ENCODE data around the gene RPS15. TPM values are rescaled to one million over a fixed set of nuclear protein-coding genes. Genes with fewer than 3 reads are reported as not detected.

RPS15 gene
- total and polyA plus RNA-seq, 10 of the 15 experiments (the other 5 are each of a cell fraction or from before 2014, with no cell fraction given): 559 to 3,158 (median 1,413) TPM

DNA sequence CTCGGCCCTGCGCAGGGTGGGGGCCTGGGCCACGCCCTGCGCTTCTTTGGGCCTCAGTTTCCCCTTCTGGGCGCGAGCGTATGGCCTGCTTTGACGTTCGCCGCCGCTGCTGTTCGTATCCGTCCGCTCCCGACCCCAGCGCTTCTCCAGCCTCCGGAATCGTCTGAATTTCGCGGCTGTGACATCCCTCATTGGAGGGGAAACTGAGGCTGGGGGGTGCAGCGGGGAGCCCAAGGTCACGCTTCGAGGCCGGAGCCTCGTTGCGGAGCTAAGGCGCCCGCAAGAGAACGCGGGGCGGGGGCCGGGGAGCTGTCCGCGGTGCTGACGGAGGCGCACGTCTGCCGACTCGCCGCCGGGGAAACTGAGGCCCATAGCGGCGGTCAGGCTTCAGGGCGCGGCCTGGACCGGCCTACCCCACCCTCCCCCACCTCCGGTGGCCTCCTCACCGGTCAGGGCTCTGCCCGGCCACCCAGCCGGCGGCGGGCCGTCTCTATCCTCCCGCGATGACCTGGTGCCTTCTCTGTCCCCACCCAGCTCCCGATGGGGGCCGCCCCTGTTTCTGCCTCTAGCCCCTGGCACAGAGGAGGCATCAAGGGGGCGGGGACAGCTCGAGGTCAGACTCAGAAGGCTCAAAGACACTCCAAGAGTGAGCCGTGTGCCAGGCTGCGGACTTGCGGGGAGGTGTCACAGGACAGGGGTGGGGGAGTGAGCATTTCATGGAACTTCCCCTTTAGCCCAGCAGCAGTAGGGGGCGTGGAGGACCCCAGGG is 8.7 kb downstream of the RPS15 start:
- DNase-seq (ENCODE audit: low read depth, low spot score): no peak
- WGBS (ENCODE audit: insufficient coverage, insufficient replicate concordance, low lambda C conversion rate, missing lambda C conversion rate): 19% methylated on average over 58 of the region's 63 CpGs
- H3K4me3 ChIP-seq: no peak overlapping the region
- no peak overlapping the region for H3K9ac ChIP-seq (ENCODE audit: control insufficient read depth, insufficient read depth, low read length)
- ChIA-PET POLR2A (no interaction called here), CTCF (no interaction called here), SMC1A (ENCODE audit: uncharacterized antibody, unreplicated experiment) (no interaction called here), RAD21 (ENCODE audit: unreplicated experiment) (no interaction called here)
- no peak overlapping the region for H3K27ac ChIP-seq (ENCODE audit: control insufficient read depth, insufficient read depth)
- in situ Hi-C loops (cut with MboI): no loop called here
- H3K9me3 ChIP-seq (replicated peaks; ENCODE audit: control insufficient read depth, insufficient read depth, low read length): no peaks in the 10 kb centered on the region
- H4K20me1 ChIP-seq (ENCODE audit: control insufficient read depth, insufficient read depth): no peaks in the 10 kb centered on the region
- BruUV-seq (replicated peaks): no TSS peak
- peaks cover 4 to 5% of the 10 kb centered on the region in 2 experiments; a peak in 3 of 4 replicates for H3K36me3 ChIP-seq (ENCODE audit: control insufficient read depth in 2 of 2, insufficient read depth in 2 of 2, low read length in 1 of 2)
- peaks cover 7% of the 10 kb centered on the region; the same call in 1 of the 2 replicates for H3K4me1 ChIP-seq (ENCODE audit: control insufficient read depth, insufficient read depth, low read length)
- intact Hi-C loops (cut with micrococcal nuclease; ENCODE audit: unreplicated experiment): no loop called here
- TF ChIP-seq EZH2 (IDR thresholded peaks at IDR 0.05; ENCODE audit: borderline replicate concordance, control insufficient read depth, low read depth, low read length): no peak
- TF ChIP-seq, protein P1, sequence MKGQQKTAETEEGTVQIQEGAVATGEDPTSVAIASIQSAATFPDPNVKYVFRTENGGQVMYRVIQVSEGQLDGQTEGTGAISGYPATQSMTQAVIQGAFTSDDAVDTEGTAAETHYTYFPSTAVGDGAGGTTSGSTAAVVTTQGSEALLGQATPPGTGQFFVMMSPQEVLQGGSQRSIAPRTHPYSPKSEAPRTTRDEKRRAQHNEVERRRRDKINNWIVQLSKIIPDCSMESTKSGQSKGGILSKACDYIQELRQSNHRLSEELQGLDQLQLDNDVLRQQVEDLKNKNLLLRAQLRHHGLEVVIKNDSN (IDR thresholded peaks at IDR 0.05; ENCODE audit: borderline replicate concordance, extremely low read length, insufficient read depth, low read depth, low read length): no peak
- TF ChIP-seq SUZ12 (IDR thresholded peaks at IDR 0.05; ENCODE audit: unreplicated experiment): peak; percentile 94
- TF ChIP-seq, protein P2, sequence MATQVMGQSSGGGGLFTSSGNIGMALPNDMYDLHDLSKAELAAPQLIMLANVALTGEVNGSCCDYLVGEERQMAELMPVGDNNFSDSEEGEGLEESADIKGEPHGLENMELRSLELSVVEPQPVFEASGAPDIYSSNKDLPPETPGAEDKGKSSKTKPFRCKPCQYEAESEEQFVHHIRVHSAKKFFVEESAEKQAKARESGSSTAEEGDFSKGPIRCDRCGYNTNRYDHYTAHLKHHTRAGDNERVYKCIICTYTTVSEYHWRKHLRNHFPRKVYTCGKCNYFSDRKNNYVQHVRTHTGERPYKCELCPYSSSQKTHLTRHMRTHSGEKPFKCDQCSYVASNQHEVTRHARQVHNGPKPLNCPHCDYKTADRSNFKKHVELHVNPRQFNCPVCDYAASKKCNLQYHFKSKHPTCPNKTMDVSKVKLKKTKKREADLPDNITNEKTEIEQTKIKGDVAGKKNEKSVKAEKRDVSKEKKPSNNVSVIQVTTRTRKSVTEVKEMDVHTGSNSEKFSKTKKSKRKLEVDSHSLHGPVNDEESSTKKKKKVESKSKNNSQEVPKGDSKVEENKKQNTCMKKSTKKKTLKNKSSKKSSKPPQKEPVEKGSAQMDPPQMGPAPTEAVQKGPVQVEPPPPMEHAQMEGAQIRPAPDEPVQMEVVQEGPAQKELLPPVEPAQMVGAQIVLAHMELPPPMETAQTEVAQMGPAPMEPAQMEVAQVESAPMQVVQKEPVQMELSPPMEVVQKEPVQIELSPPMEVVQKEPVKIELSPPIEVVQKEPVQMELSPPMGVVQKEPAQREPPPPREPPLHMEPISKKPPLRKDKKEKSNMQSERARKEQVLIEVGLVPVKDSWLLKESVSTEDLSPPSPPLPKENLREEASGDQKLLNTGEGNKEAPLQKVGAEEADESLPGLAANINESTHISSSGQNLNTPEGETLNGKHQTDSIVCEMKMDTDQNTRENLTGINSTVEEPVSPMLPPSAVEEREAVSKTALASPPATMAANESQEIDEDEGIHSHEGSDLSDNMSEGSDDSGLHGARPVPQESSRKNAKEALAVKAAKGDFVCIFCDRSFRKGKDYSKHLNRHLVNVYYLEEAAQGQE (IDR thresholded peaks at IDR 0.05; ENCODE audit: low read depth, low read length): peak; percentile 91
- TF ChIP-seq, protein P3, sequence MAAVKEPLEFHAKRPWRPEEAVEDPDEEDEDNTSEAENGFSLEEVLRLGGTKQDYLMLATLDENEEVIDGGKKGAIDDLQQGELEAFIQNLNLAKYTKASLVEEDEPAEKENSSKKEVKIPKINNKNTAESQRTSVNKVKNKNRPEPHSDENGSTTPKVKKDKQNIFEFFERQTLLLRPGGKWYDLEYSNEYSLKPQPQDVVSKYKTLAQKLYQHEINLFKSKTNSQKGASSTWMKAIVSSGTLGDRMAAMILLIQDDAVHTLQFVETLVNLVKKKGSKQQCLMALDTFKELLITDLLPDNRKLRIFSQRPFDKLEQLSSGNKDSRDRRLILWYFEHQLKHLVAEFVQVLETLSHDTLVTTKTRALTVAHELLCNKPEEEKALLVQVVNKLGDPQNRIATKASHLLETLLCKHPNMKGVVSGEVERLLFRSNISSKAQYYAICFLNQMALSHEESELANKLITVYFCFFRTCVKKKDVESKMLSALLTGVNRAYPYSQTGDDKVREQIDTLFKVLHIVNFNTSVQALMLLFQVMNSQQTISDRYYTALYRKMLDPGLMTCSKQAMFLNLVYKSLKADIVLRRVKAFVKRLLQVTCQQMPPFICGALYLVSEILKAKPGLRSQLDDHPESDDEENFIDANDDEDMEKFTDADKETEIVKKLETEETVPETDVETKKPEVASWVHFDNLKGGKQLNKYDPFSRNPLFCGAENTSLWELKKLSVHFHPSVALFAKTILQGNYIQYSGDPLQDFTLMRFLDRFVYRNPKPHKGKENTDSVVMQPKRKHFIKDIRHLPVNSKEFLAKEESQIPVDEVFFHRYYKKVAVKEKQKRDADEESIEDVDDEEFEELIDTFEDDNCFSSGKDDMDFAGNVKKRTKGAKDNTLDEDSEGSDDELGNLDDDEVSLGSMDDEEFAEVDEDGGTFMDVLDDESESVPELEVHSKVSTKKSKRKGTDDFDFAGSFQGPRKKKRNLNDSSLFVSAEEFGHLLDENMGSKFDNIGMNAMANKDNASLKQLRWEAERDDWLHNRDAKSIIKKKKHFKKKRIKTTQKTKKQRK (IDR thresholded peaks at IDR 0.05; ENCODE audit: low read depth, low read length): no peak
- H3K4me2 ChIP-seq (ENCODE audit: control insufficient read depth, insufficient read depth): no peak overlapping the region
- H3K27me3 ChIP-seq (replicated peaks in 1 of 2; ENCODE audit: control insufficient read depth in 2 of 2, insufficient read depth in 2 of 2, low read length in 1 of 2): peaks cover 10 to 14% of the 10 kb centered on the region in 2 experiments
- no peaks in the 10 kb centered on the region; the same call in 1 of the 2 replicates for H3K79me2 ChIP-seq (ENCODE audit: control insufficient read depth, insufficient read depth, low read length)
- no peak overlapping the region for H2AFZ ChIP-seq (ENCODE audit: control insufficient read depth, low read depth, low read length)
- no peak for ATAC-seq
- no peak for FAIRE-seq
